DMS79 (cell line): Measurements from ENCODE around the gene MRPL41.
"Not testable (repeated sequence)": the region's sequence is repeated elsewhere in the genome, so short reads cannot be mapped to it uniquely, and the experiment has no call there.

Experiments used
- DNase-seq: peaks from one replicate; lab custom pipeline; 2025; lab: John Stamatoyannopoulos, UW

Gene MRPL41

DNA sequence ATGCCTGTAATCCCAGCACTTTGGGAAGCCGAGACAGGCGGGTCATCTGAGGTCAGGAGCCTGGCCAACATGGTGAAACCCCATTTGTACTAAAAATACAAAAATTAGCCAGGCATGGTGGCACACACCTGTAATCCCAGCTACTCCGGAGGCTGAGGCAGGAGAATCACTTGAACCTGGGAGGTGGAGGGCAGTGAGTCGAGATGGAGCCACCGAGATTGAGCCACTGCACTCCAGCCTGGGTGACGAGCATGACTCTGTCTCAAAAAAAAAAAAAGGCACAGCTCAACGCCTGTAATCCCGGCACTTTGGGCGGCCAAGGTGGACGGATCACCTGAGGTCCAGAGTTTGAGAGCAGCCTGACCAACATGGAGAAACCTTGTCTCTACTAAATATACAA lies 2.0 kb downstream of the MRPL41 start:
- DNase-seq: not testable (repeated sequence)

DNA sequence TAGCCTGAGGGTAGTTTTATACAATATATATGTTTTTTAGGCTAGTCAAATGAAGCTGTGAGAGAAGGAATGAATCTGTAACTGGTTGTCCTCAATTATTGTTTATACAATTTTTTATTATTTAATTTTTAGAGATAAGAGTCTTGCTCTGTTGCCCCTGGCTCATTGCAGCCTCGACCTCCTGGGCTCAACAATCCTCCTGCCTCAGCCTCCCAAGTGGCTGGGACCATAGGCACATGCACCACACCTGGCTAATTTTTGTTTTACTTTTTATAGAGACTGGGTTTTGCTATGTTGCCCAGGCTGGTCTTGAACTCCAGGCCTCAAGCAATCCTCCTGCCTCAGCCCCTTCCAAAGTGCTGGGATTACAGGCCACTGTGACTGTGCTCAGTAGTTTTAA lies 2.7 kb downstream of the MRPL41 start:
- DNase-seq: no peak

DNA sequence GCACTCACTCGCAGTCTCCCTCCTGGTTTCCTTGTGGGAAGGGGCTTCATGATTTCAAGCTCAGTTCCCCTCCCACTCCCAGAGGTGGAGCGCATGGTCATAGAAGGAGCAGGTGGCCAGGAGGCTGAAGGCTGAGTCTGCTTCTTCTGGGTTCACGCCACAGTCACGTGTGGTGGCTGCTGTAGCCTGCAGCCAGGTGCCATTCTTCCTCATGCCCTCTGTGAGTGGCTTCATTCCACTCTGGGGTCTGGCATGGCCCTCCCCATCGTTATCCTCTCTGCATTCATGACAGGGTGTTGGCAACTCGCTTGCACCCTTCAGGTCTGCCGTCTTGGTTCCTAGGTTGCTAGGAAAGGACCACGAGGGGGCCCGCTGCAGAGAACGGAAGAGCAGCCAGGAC lies 3.5 kb downstream of the MRPL41 start:
- DNase-seq: no peak

DNA sequence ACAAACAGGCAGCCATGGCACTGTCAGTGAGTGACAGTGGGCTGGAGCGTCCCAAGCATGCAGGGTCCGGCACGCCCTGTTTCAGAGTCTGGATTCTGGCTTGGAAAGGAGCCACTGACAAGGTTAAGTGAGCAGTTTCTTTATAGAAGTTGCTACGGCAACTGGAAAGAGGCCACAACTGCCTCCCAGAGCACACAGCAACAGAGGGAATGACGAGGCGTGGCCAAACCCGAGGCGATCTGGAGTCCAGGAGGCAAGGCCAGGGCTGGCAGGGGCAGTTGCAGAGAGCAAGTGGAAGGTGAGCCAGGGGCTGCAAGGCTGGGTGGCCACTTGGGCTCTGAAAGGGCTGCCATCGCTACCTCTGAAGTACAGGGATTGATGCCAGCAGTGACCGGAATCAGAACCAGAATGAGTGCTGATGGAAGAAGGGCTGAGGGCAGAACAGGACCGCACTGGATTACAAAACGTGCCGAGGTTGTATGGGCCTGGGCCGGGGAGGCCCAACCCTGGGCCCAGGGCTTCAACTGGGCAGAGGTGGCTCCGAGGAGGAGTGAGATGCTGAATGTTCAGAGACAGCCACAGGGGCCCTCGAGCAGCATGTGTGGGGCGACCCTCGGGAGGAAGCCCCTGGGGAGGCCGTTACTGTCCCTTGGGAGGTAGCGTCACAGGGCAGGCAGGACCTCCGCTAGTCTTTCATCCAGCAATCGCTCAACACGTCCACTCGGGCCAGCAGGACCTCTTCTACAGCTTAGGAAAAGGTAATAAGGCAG lies 4.6 kb downstream of the MRPL41 start:
- DNase-seq: no peak

DNA sequence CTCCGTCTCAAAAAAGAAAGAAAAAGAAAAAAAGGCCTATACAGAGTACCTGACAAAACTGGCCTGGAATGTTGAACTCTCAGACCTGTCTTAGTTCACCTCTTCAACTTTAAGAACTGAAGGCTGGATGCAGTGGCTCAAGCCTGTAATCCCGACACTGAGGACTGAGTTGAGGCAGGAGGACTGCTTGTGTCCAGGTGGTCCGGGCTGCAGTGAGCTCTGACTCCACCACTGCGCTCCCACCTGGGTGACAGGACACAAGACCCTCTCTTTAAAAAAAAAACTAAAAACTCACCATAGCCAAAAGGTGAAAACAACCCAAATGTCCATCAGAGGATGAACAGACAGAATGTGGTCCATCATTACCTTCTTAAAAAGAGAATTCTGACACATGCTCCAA lies 6.4 kb downstream of the MRPL41 start:
- no peak for DNase-seq

DNA sequence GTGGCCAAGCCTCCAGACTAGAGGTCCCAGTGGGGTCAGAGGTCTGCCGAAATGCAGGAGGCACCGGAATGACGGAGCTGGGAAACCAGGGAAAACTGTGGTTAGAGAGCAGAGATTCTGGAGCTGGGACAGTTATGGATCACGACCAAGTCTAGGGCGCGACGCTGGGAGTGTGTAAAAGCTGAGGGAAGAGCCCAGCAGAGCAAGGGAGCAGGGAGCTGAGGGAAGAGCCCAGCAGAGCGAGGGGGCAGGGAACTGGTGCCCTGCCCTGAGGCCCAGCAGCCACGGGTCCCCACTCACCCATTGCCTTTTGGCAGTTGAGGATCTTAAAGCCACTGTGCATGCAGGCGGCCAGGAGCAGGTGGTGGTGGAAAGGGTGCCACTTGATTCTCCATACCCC lies 12.5 kb downstream of the MRPL41 start:
- DNase-seq: no peak

DNA sequence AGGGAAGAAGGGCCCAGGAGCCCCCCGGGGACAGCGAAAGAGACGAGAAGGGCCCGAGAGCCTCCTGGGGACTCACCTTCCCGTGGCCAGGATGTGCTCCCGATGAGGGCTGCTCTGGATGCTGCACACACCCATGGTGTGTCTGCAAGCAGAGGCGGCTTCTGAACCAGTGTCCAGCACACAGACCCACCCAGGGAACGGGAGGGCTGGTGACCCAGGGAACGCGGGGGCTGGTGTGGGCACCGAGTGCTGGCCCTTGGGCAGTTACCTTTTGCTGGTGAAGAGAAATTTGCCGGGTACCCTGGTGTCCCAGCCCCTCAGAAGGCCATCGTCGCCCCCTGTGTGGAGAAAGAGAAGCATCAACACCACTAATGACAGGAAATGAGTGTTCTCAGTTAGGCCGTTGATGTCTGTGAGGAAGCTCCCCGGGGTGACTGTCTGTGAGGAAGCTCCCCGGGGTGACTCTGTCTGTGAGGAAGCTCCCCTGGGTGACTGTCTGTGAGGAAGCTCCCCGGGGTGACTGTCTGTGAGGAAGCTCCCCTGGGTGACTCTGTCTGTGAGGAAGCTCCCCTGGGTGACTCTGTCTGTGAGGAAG lies 13.2 kb downstream of the MRPL41 start:
- DNase-seq: no peak

DNA sequence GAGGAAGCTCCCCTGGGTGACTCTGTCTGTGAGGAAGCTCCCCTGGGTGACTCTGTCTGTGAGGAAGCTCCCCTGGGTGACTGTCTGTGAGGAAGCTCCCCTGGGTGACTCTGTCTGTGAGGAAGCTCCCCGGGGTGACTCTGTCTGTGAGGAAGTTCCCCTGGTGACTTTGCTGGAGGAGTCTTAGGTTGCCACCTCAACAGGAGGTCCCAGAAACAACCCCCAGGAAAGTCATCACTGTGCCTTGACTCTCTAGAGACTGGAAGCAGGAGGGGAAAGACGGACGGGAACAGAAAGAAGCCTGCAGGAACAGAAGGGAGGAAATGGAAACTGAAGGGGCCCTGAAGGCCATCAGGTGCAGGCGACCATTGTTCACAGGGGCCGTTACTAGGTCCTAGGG lies 16.8 kb downstream of the MRPL41 start:
- not testable (repeated sequence) for DNase-seq

DNA sequence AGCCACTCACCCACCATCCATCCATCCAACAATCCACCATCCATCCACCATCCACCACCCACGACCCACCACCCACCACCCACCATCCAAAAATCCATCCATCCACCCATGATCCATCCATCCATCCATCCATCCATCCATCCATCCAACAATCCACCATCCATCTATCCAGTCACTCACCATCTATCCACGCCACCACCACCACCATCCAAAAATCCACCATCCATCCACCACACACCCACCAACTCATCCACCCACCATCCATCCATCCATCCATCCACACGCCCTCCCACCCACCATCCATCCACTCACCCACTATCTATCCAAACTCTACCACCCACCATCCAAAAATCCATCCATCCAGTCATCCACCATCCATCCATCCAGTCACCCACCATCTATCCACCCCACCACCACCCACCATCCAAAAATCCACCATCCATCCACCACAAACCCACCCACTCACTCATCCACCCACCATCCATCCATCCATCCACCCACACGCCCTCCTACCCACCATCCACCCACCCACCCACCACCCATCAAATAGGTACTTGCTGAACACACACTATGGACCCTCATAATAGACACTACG lies 18.0 kb downstream of the MRPL41 start:
- no peak for DNase-seq

DNA sequence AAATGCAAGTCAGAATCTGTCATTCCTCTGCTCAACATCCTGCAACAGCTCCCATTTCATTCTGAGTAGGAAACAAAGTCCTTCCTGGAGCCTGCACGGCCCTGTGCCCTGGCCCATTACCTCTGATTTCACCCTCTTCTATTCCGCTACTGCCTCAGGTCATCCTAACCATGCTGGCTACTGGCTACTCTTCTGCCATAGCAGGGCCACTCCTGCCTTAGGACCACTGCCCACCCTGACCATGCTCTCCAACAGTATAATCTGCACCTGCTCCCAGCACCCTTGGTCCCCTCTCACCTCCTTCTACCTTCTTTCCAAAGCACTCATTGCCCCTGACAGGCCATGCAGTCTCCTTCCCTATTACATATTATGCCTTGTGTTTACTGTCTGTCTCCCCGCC lies 18.9 kb downstream of the MRPL41 start:
- DNase-seq: no peak

DNA sequence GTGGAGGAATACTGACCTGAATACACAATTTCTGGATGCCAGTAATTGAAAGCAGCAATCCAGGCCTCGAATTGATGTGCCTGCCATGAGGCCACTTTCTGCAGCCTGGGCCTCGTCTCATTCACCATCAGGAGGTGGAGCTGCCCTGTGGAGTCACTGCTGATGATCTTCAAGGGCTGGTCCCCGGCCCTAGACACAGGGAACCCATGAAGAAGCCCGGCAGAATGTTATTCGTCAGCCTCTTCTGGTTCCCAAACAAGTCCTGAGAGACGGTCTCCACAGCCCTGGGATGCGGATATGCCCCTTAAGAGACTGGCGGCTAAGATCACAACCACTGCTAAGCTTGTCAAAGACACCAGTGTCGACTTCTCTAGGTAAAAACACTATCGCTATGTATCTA lies 22.5 kb downstream of the MRPL41 start:
- DNase-seq: no peak

DNA sequence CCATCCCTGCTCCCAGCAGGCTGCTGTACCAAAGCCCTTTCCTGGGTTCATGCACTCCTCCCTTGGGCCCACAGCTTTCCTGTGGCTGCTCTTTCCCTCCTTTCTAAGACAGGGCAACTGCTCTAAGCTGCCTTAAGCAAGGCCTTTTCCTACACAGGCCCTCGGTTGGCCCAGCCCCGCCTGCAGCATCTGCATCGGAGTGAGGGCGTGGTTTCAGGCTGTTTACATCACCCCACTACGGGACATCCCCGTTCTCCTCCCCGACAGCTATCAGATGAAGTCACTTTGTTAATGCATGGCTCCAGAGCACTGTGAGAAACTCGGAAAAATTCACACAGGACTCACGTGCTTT lies 23.7 kb downstream of the MRPL41 start:
- DNase-seq: no peak

DNA sequence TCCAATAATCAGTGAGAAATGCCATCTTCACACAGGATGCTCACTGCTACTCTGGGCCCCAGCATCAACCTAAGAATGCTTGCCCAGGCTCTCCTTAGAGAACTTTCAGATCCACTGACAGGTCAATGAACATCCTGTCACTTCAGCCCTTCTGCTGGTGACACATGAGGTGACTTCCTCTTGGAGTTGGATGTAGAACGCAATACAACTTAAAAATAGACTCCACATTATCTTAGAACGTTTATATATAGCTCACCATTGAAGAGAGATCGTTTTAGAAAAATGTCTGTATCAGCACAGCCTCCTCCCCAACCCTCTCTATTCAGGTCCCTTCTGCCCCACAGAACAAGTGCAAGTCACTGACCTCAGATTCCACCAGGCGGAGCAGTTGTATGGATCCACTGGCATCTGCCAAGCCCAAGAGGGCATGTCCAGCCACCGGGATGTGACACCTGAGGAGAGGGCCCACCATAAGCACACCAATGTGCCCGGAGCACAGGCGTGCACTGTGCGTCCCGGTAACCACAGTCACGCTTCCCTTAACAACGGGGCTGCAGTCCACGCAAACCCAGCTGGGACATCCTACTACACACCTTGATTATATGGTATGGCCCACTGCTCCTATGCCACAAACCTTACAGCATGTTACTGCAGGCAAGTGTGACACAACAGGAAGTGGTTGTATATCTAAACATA lies 24.2 kb downstream of the MRPL41 start:
- no peak for DNase-seq

DNA sequence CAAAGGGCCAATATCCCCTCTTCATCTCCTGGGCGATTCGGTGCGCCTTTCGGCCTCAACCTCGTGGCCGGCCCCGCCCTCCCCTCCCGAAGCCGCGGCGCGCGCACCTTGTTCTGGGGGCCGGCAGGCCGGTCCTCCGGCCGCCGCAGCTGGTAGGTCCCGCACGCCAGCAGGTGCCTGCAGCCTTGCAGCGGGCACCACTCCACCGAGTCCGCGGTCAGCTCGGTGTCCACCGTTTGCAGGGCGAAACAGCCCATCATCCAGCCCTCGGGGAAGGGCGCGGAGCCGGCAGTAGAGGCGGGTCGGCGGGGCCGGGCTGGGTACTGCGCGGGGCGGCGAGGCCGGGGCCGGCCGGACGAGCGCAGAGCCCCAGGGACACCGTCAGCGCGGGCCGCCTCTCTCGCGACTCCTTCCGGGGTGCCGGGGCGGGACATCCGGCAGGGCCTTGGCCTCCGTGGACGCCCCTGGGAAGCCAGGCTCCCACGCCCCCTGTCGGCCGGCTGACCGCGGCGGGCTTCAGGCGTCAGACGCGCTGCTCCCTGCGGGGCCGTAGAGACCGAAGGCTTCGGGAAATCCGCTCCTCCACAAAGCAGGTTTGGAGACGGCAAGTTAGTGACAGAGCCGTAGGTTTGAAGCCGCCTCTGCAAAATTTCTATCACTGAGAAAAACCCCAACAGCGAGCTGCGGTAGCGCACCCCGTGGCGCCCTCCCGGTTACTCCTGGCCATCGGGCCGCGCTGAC lies 27.0 kb downstream of the MRPL41 start, which contains the start of gene DPH7:
DPH7 (minus strand) TSS at position 408 of the 741 bp plus-strand sequence; CDS start at position 260, 148 bp downstream.
- DNase-seq: peak; percentile 78

DNA sequence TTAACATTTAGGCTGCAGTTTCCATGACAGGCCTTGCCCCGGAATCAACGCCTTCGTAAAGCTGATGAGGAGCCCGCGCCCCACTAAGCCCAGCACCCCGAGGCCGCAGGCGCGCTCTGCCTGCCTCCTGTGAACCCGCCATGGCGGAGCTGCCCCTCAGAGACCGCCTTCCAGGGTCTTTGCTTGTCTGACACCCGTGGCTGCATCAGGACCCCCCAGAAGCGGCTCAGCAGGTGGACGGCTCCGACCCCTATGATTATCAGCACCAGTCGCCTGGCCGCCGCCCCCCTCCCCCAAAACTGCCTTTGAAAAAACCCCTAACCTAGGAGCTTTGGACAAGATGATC lies 27.6 kb downstream of the MRPL41 start:
- DNase-seq: no peak

DNA sequence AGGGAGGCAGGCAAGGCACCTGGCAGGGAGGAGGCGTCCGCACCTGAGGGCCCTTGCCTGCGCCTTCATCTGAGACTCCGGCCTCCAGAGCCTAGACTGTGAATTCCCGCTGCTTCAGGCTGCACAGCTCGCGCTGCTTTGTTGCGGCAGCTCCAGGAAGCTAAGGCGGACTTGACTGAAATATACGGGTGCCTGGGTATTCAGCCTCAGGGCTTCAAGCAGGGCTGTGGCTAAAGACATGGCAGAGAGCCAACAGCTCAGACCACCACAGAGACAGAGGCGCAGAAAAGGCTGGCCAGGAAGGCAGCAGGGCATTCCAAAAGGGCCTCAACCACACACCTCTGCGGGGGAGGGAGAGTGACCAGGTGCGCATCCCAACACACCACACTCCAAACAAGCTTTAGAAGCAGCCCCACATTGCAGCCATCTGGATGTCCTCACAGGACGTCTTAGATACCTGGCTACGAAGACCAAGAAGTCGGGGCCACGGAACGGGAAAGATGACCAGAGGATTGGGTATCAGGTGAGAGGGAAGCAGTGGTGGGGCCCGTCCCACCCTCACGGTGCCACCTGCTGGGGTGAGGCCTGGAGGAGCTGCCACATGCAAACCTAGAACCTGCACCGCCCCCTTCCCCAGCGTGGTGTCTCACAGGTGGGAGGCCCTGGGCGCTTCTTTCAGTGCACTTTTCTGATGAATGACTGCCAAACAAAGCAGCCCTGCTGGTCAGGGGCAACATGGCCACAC lies 28.7 kb downstream of the MRPL41 start:
- DNase-seq: no peak

DNA sequence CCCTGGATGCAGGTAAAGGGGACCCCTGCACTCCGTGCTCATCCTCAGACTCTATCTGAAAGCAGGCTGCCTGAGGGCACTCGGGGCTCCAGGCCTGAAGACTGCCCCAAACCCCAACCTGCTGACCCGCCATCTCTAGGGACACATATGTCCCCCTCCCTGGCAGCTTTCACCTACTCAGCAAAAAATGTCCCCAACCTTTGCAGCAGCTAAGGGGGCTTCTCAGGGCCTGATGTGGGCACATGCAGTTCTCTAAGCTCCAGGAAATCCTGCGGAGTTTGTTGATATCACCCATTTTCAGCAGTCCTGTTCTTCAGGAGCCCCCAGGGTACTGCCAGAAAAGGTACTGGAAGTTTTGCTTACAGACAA lies 29.3 kb downstream of the MRPL41 start:
- DNase-seq: no peak

DNA sequence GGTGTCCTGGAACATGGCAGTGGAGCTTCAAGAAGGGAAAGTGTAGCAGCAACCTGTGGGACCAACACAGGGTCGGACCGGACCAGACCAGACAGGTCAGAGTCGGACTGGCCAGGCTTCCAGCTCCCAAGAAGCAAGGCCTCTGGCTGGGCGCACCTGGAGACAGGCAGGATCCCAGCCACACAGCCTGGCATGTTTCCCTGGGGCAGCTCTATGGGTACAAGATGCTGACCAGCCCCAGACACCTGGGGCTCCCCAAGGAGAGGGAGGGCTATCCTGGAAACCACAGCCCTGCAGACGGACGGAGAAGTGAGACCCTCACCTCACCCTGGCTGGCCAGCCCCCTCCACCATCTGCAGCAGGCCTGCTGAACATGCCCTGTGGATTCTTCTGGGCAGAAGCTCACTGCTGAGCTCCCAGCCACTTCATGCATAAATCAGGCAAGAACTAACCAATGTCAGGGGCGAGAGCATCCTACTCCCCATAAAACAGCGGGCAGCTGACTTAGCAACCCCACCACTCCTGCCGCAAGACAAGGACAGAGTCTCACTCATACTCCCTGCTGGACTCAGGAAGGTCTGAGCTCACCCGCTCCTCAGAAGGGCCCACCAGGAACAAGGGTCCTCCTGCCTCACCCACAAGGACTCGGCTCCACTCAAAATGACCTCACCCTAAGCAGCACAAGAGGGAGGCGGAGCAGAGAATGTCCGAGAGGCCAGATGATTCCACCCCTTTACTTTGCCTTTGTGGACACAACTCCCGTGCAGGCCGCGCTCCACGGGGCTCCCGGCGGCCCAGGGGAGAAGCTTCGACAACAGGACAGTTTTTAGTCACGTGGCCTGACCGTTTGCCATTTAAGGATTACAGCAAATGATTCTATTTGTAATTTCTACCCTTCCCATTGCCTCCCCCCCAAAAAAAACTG lies 29.9 kb downstream of the MRPL41 start:
- no peak for DNase-seq

DNA sequence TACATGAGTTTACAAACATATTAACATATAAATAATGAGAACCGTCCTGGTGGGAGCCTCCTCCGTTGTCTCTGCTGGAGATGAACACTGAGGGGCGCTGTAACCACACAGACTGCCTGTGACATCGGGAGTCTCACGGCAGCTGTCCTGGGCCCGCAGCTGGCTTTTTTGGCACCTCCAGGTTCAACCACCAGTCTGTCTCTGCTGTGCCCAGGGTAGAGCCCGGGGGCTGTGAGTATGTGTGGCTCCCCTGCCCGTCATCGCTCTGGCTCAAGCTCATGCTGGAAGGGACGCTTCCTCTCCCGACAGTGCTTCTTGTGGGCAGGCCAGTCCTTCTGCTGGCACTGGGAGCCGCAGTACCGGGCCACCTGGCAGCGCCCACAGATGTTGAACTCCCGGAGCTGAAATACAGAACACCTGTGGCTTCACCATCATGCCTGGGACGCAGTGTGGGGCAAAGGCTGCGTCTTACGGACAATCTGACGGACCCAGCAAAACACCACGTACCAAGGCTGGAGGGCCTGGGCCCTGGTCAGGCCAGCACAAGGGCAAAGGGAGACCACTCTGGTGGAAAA lies 30.7 kb downstream of the MRPL41 start:
- no peak for DNase-seq

DNA sequence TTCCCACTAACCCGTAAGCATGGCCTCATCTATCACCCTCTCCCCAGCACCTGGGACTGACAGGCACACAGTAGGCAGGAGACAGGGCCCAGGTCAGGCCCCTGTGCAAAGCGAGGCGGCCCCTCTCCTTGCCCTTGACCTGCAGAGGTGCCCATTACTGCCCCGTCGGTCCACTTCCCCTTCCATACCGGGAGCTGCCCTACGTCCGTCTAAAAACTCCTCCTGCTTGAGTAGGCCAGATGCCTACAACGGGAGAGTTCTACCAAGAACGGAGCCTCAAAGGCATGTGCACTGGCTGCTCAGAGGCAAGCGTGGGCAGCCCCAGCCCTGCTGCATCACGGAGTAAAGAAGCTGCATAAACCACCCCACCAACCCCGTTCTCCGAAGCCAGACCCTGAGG lies 31.7 kb downstream of the MRPL41 start:
- no peak for DNase-seq
